AG04449 (cell line): ENCODE data around the gene ANKRD40.

Source experiments
- CTCF ChIA-PET: fragments of 350-600 bp; formaldehyde crosslinking; extraction: SDS; loops from one replicate; lab custom pipeline; 2021; ENCODE audit warnings: antibody characterized with exemption; lab: Yijun Ruan, JAX
- POLR2A ChIA-PET: fragments of 400-600, 350-600 bp; formaldehyde crosslinking; extraction: SDS; loops from one replicate; lab custom pipeline; 2020; ENCODE audit warnings: antibody characterized with exemption, inconsistent platforms; lab: Yijun Ruan, JAX
- DNase-seq: peaks from one replicate; pipeline ENCODE4 v3.0.0-alpha.2; 2010; ENCODE audit warnings: low read depth, low spot score
- H3K4me3 ChIP-seq: 2 replicates; pipeline ENCODE4 v1.5.1; 2011; ENCODE audit warnings: low read depth, mild to moderate bottlenecking, control low read depth, low read length
- TF ChIP-seq, protein P1 (sequence below): IDR thresholded peaks from one replicate; pipeline ENCODE4 v1.5.1; 2011; ENCODE audit warnings: mild to moderate bottlenecking, moderate library complexity, low read length, control low read depth, inconsistent platforms; ENCODE audit not compliant: insufficient read depth; ENCODE audit errors: missing control alignments

ANKRD40 gene

DNA sequence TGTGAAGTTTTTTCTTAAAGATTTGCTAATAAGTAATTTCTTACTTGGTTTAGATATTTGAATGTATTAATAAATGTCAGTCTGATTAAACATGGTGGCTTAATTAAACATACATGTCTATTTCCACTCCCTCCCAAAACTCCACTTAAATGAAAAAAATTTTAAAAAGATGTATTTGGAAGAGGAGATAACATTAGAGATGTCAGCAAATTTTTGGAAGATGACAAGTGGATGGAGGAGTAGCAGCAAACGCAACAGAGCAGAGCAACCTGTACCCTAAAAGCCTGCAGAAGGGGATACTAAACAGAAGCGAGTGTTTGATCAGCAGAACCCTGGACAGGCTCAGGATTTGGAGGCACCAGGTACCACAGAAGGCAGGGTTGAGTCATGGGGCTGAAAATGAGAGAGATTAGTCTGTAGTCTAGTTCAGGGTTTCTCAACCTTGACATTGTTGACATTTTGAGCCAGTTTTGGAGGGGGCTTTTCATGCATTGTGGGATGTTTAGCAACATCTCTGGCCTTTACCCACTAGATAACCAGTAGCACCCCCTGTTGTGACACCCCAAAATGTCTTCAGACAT is 29.5 kb upstream of the ANKRD40 start:
- no peak overlapping the region for H3K4me3 ChIP-seq
- DNase-seq = no peak
- ChIA-PET CTCF (no interaction called here), POLR2A (no interaction called here)
- TF ChIP-seq, protein P1, sequence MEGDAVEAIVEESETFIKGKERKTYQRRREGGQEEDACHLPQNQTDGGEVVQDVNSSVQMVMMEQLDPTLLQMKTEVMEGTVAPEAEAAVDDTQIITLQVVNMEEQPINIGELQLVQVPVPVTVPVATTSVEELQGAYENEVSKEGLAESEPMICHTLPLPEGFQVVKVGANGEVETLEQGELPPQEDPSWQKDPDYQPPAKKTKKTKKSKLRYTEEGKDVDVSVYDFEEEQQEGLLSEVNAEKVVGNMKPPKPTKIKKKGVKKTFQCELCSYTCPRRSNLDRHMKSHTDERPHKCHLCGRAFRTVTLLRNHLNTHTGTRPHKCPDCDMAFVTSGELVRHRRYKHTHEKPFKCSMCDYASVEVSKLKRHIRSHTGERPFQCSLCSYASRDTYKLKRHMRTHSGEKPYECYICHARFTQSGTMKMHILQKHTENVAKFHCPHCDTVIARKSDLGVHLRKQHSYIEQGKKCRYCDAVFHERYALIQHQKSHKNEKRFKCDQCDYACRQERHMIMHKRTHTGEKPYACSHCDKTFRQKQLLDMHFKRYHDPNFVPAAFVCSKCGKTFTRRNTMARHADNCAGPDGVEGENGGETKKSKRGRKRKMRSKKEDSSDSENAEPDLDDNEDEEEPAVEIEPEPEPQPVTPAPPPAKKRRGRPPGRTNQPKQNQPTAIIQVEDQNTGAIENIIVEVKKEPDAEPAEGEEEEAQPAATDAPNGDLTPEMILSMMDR = no peak

DNA sequence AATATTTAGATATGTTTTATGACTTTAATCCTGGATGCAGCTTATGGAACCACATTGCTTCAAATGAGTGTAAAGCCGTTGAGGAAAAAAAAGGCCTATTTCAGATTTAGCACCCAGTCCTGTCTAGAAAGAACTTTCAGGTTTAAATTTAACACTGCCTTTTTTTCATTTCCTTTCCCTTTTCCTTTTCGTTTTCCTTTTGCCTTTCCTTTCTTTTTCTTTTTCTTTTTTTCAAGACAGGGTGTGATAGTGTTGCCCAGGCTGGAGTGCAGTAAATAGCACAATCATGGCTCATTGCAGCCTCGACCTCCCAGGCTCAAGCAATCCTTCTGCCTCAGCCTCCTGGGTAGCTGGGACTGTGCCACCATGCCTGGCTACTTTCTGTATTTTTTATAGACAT is 27.6 kb upstream of the ANKRD40 start:
- DNase-seq = no peak
- TF ChIP-seq, protein P1 = no peak
- H3K4me3 ChIP-seq = no peak overlapping the region
- ChIA-PET CTCF (no interaction called here), POLR2A (no interaction called here)

DNA sequence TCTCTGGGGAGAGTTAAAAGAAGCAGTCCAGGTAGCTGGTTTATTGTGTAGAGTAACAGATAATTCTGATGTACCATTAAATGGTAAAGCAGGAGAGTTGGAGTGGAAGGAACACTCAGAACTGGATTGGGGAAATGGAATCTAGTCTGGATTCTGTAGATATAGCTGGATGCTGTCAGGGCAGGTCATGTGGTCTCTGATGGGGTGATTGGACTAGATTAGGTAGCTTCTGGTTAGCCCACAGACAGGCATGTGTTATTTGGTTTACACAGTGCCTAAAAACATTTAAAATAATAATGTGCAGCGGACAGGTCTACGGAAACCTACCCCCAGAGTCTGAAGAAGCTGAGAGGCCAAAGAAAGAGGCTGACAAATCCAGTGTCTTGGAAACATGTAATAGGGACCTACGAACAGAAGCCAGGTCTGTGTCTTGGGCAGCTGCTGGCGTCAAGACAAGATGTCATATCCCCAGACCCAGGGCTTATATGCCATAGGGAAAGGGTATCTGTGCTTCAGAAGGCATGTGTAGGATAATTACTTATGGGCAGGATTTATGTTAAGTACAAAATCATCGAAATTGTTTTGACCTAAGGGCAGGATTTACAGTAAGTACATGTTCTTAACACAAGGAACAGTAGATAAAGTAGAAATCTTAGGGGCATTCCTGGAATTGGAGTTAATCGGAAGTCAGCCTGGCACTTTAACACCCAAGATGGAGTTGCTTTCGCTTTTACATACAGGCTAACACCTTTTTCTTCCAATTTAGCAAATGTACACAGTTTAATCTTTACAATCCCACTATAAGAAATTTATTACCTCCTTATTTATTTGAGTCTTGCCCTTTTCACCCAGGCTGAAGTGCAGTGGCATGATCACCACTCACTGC is 24.1 kb upstream of the ANKRD40 start:
- no peak overlapping the region for H3K4me3 ChIP-seq
- ChIA-PET POLR2A (no interaction called here), CTCF (interaction anchor here (1.1 to 1.5 kb wide), 2 partner anchors 11 to 181 kb away, joined by 5 to 6 read pairs; no protein-coding TSS in a partner anchor)
- no peak for DNase-seq
- TF ChIP-seq, protein P1 = no peak

DNA sequence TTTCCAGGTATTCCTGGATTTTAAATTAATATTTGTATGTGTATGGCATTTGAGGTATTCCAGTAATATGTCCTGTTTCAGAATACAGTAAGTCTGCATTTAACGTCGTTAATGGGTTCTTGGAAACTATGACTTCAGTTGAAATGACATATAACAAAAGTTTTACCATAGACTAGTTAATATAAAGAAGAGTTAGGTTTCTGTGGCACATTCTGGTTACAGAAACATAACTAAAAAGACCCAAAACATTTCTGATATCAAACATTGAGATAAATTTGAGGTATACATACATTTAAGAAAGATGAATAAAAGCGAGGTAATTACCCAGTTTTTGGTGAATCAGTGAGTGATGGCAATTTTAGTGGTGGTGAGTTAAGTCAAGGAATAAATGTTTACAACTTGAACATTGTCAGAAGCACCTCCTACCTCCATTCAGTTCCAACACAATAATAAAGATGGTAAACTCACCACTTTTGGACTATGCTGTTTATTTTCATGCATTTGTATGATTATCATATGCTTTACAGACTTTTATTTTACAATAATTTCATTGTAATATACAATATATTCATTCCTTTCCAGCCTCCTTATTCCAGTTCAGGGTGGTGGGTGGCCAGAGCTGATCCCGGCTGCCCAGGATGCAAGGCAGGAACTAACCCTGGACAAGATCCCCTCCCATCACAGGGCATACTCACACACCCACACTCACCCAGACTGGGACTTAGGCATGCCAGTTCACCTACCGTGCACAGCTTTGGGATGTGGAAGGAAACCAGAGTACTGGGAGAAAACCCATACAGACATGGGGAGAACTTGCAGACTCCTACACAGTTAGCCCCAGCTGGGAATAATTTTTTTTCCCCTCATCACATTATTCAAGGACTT is 21.4 kb upstream of the ANKRD40 start:
- CTCF ChIA-PET = interaction anchor here (0.6 to 1.7 kb wide), 3 partner anchors 54 to 131 kb away, joined by 3 to 4 read pairs (median 3); no protein-coding TSS in a partner anchor
- POLR2A ChIA-PET = no interaction called here
- TF ChIP-seq, protein P1 = no peak
- DNase-seq = no peak
- H3K4me3 ChIP-seq = no peak overlapping the region

DNA sequence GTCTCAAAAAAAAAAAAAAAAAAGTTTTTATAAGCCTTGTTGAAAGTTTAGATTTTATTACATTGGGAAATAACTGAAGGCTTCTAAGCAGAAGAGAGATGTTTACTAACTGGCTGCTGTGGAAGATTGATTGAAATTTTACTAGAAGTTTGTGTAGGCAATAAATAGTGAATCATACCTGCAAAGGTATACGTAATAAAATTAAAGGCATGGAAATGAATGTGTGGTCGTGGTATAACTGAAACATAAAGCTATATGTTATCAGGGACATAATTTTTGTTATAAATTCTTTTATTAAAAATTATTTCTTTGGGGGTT is 20.4 kb upstream of the ANKRD40 start:
- TF ChIP-seq, protein P1 = no peak
- DNase-seq = no peak
- CTCF ChIA-PET = interaction anchor here (0.6 to 1.1 kb wide), 3 partner anchors 32 to 97 kb away, joined by 3 read pairs; no protein-coding TSS in a partner anchor
- no peak overlapping the region for H3K4me3 ChIP-seq
- POLR2A ChIA-PET = no interaction called here
